Measurements from ENCODE around the gene MAP7D2.

Gene MAP7D2

GRCh38 chrX:20124964-20125363 lies 8.3 kb upstream of the MAP7D2 start:
- DNase-seq: no peak
- no peaks in the 10 kb centered on the region for H3K9me3 ChIP-seq (ENCODE audit: control insufficient read depth, low read length)
- H3K27me3 ChIP-seq (replicated peaks; ENCODE audit: control insufficient read depth, insufficient read depth, low read length, poor library complexity, severe bottlenecking): no peaks in the 10 kb centered on the region
- H3K4me1 ChIP-seq (ENCODE audit: control insufficient read depth, insufficient read depth, low read length, poor library complexity, severe bottlenecking): no peaks in the 10 kb centered on the region
- H3K4me3 ChIP-seq (ENCODE audit: insufficient read depth, low read depth, low read length, poor library complexity, severe bottlenecking): no peak overlapping the region
- H3K27ac ChIP-seq (ENCODE audit: insufficient read depth, low read length, poor library complexity, severe bottlenecking): no peak overlapping the region
- peaks cover 21% of the 10 kb centered on the region for H3K36me3 ChIP-seq (ENCODE audit: control insufficient read depth, insufficient read depth, low read length)

DNA sequence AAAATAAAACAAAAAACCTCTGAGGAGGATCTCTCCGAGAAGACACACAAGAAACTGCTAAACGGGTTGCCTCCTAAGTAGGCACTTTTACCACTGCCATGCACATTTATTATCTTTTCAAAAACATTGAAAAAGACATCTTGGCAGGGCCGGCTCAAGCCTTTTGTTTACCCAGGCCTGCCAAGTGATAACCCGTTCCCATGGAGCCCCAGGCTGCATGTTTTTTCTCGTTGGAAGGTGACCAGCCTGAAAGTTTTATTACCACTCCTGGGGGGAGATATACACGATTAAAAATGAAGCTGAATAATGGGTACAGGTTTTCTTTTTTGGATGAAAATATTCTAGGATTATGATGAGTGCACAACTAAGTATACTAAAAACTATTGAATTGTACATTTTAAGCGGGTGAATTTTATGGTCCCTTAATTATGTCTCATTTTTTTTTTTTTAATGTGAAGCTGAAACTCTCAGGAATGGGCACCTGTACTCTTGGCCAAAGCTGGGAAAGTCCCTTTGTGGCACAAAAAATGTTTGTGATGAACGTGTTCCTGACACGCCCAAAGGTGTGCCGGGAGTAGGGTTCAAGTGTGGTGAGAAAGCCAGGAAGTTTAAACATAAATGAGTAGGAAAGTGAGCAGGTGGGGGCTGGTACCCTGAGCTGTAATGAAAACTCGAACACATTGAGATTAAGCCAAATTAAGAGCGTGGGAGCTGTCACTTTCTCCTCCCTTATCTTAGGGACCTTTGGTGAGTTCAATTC lies 1.5 kb upstream of the MAP7D2 start:
- Histone ChIP-seq H3K27me3 (replicated peaks; ENCODE audit: control insufficient read depth, insufficient read depth, low read length, poor library complexity, severe bottlenecking) (no peaks in the 10 kb centered on the region), H3K27ac (ENCODE audit: insufficient read depth, low read length, poor library complexity, severe bottlenecking) (no peak overlapping the region), H3K4me3 (ENCODE audit: insufficient read depth, low read depth, low read length, poor library complexity, severe bottlenecking) (no peak overlapping the region), H3K4me1 (ENCODE audit: control insufficient read depth, insufficient read depth, low read length, poor library complexity, severe bottlenecking) (peaks cover 2% of the 10 kb centered on the region), H3K36me3 (ENCODE audit: control insufficient read depth, insufficient read depth, low read length) (no peaks in the 10 kb centered on the region), H3K9me3 (ENCODE audit: control insufficient read depth, low read length) (no peaks in the 10 kb centered on the region)
- no peak for DNase-seq

- Histone ChIP-seq H3K4me1 (ENCODE audit: control insufficient read depth, insufficient read depth, low read length, poor library complexity, severe bottlenecking) (peaks cover 2% of the 10 kb centered on the region), H3K27ac (ENCODE audit: insufficient read depth, low read length, poor library complexity, severe bottlenecking) (no peak overlapping the region), H3K27me3 (replicated peaks; ENCODE audit: control insufficient read depth, insufficient read depth, low read length, poor library complexity, severe bottlenecking) (no peaks in the 10 kb centered on the region), H3K9me3 (ENCODE audit: control insufficient read depth, low read length) (no peaks in the 10 kb centered on the region), H3K36me3 (ENCODE audit: control insufficient read depth, insufficient read depth, low read length) (no peaks in the 10 kb centered on the region), H3K4me3 (ENCODE audit: insufficient read depth, low read depth, low read length, poor library complexity, severe bottlenecking) (no peak overlapping the region)
- no peak for DNase-seq
Observed at GRCh38 chrX:20116087-20116576, 575 bp downstream of the MAP7D2 start.

DNA sequence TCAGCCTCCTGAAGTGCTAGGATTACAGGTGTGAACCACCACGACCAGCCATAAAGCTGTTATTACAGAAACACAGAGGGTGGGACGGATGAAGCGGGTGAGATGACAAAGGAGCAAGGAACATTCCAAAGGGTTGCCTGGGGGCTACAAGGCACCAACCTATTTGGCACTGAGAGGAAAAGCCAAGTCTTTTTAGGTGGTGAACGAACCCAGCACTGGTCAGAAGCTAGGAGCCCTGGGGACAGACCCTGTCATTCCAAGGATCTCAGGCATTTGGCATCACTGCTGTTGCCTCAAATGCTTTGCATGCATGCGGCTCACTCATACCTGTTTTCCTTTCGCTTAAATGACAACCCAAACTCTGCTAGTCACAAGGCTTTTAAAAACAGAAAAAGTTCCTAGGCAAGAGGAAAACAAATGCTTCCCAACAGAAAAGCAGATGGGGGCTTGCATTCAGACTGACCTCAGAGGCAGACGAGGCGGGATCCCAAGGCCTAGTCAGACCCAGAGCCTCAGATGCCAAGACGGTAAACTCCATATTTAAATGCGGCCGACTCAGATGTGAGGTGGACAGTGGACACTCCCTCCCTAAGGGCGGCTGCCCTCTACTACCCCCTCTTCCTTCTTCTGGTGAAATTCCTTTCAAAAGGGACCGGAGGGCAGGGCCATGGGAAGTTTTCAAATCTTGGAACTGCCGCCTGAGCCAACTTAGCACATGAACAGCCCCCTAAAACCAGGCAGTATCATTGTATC lies 4.5 kb downstream of the MAP7D2 start:
- Histone ChIP-seq H3K36me3 (ENCODE audit: control insufficient read depth, insufficient read depth, low read length) (no peaks in the 10 kb centered on the region), H3K4me3 (ENCODE audit: insufficient read depth, low read depth, low read length, poor library complexity, severe bottlenecking) (no peak overlapping the region), H3K9me3 (ENCODE audit: control insufficient read depth, low read length) (no peaks in the 10 kb centered on the region), H3K27me3 (replicated peaks; ENCODE audit: control insufficient read depth, insufficient read depth, low read length, poor library complexity, severe bottlenecking) (no peaks in the 10 kb centered on the region), H3K27ac (ENCODE audit: insufficient read depth, low read length, poor library complexity, severe bottlenecking) (no peak overlapping the region), H3K4me1 (ENCODE audit: control insufficient read depth, insufficient read depth, low read length, poor library complexity, severe bottlenecking) (no peaks in the 10 kb centered on the region)
- no peak for DNase-seq

GRCh38 chrX:20111271-20111670 lies 5.4 kb downstream of the MAP7D2 start:
- Histone ChIP-seq H3K4me1 (ENCODE audit: control insufficient read depth, insufficient read depth, low read length, poor library complexity, severe bottlenecking) (no peaks in the 10 kb centered on the region), H3K36me3 (ENCODE audit: control insufficient read depth, insufficient read depth, low read length) (no peaks in the 10 kb centered on the region), H3K9me3 (ENCODE audit: control insufficient read depth, low read length) (no peaks in the 10 kb centered on the region), H3K27me3 (replicated peaks; ENCODE audit: control insufficient read depth, insufficient read depth, low read length, poor library complexity, severe bottlenecking) (no peaks in the 10 kb centered on the region), H3K4me3 (ENCODE audit: insufficient read depth, low read depth, low read length, poor library complexity, severe bottlenecking) (no peak overlapping the region), H3K27ac (ENCODE audit: insufficient read depth, low read length, poor library complexity, severe bottlenecking) (no peak overlapping the region)
- DNase-seq: no peak

DNA sequence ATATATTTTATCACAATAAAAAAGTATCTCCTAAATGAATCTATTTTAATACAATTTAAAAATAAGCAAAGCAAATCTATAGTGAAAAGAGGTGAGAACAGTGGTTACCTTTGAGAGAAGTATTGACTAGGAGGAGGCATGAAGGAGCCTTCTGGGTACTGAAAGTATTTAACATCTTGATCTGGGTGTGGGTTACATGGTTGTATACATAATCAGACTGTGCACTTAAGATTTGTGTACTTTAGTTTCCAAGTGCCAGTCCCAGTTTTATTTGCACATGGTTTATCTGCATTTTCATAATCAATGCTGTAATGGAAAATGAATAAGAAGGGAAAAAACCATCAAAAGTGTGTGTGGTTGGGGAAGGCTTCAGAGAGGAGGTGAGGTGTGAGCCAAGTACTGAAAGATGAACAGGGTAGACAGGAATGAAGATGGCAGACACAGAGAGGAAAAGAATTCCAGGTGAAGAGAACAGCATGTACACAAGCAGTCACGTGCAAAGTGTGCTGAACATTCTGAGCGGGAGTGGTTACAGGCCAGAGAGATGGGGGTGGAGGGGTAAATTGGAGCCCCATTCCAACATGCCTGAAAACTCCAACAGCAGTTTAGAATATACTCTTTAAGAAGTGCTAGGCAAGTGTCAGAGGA lies 14.6 kb downstream of the MAP7D2 start:
- H3K4me3 ChIP-seq (ENCODE audit: insufficient read depth, low read depth, low read length, poor library complexity, severe bottlenecking): no peak overlapping the region
- H3K27ac ChIP-seq (ENCODE audit: insufficient read depth, low read length, poor library complexity, severe bottlenecking): no peak overlapping the region
- DNase-seq: no peak
- no peaks in the 10 kb centered on the region for H3K36me3 ChIP-seq (ENCODE audit: control insufficient read depth, insufficient read depth, low read length)
- no peaks in the 10 kb centered on the region for H3K9me3 ChIP-seq (ENCODE audit: control insufficient read depth, low read length)
- H3K27me3 ChIP-seq (replicated peaks; ENCODE audit: control insufficient read depth, insufficient read depth, low read length, poor library complexity, severe bottlenecking): no peaks in the 10 kb centered on the region
- H3K4me1 ChIP-seq (ENCODE audit: control insufficient read depth, insufficient read depth, low read length, poor library complexity, severe bottlenecking): no peaks in the 10 kb centered on the region

DNA sequence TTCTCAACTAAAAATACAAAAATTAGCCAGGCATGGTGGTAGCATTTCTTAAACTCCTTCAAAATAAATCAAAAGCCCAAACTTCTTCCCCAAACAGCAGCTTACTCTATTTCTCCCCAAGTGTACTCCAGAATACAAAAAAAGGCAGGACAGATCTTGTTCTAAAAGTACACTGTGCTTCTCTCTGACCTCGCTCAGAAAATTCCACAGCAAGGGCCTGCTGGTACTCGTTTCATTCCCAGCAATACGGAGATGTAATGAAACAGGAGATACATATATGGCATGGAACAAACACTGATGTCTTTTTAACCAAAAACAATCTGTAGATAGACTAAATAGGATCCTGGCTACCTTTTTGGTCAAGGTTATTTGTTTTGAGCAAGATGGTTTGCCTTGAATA lies 25.2 kb downstream of the MAP7D2 start:
- no peaks in the 10 kb centered on the region for H3K9me3 ChIP-seq (ENCODE audit: control insufficient read depth, low read length)
- H3K27ac ChIP-seq (ENCODE audit: insufficient read depth, low read length, poor library complexity, severe bottlenecking): no peak overlapping the region
- H3K27me3 ChIP-seq (replicated peaks; ENCODE audit: control insufficient read depth, insufficient read depth, low read length, poor library complexity, severe bottlenecking): no peaks in the 10 kb centered on the region
- H3K4me3 ChIP-seq (ENCODE audit: insufficient read depth, low read depth, low read length, poor library complexity, severe bottlenecking): no peak overlapping the region
- H3K36me3 ChIP-seq (ENCODE audit: control insufficient read depth, insufficient read depth, low read length): no peaks in the 10 kb centered on the region
- DNase-seq: no peak
- H3K4me1 ChIP-seq (ENCODE audit: control insufficient read depth, insufficient read depth, low read length, poor library complexity, severe bottlenecking): no peaks in the 10 kb centered on the region

GRCh38 chrX:20089845-20090244 lies 26.9 kb downstream of the MAP7D2 start:
- no peak overlapping the region for H3K27ac ChIP-seq (ENCODE audit: insufficient read depth, low read length, poor library complexity, severe bottlenecking)
- H3K36me3 ChIP-seq (ENCODE audit: control insufficient read depth, insufficient read depth, low read length): no peaks in the 10 kb centered on the region
- no peaks in the 10 kb centered on the region for H3K27me3 ChIP-seq (replicated peaks; ENCODE audit: control insufficient read depth, insufficient read depth, low read length, poor library complexity, severe bottlenecking)

DNA sequence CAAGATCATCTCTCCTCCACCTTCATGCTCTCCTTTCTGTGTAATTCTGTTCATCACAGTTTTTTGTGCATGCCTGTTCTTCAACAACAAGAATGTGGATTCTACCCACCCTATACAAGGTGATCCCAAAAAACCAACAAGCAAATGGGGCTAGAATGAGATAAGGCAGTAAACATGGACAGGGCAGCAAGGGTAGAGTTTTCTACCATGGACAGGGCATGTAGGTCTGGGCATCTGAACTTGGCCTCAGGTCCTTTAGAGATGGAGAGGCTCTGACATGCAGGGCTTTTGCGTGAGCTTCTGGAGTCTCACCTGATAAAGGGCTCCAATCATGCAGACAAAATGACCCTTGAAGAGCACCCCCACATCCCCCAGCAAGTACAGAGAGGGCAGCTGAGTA lies 36.4 kb downstream of the MAP7D2 start:
- Histone ChIP-seq H3K27ac (ENCODE audit: insufficient read depth, low read length, poor library complexity, severe bottlenecking) (no peak overlapping the region), H3K27me3 (replicated peaks; ENCODE audit: control insufficient read depth, insufficient read depth, low read length, poor library complexity, severe bottlenecking) (no peaks in the 10 kb centered on the region), H3K4me3 (ENCODE audit: insufficient read depth, low read depth, low read length, poor library complexity, severe bottlenecking) (no peak overlapping the region), H3K4me1 (ENCODE audit: control insufficient read depth, insufficient read depth, low read length, poor library complexity, severe bottlenecking) (no peaks in the 10 kb centered on the region), H3K9me3 (ENCODE audit: control insufficient read depth, low read length) (no peaks in the 10 kb centered on the region), H3K36me3 (ENCODE audit: control insufficient read depth, insufficient read depth, low read length) (no peaks in the 10 kb centered on the region)
- no peak for DNase-seq

More at GRCh38 chrX:20089845-20090244, 26.9 kb downstream of the MAP7D2 start:
- no peak overlapping the region for H3K4me3 ChIP-seq (ENCODE audit: insufficient read depth, low read depth, low read length, poor library complexity, severe bottlenecking)
- no peaks in the 10 kb centered on the region for H3K9me3 ChIP-seq (ENCODE audit: control insufficient read depth, low read length)
- no peak for DNase-seq
- H3K4me1 ChIP-seq (ENCODE audit: control insufficient read depth, insufficient read depth, low read length, poor library complexity, severe bottlenecking): no peaks in the 10 kb centered on the region

All from effector memory CD4-positive, alpha-beta T cell (primary cell).